CD4-positive, alpha-beta T cell treated with Interleukin-6 for 4 hours (primary cell): ENCODE data around the gene COL4A2.

Source experiments
- DNase-seq: peaks from one replicate; pipeline ENCODE4 v3.0.0-alpha.2; 2020; ENCODE audit warnings: mixed read lengths

The COL4A2 gene

DNA sequence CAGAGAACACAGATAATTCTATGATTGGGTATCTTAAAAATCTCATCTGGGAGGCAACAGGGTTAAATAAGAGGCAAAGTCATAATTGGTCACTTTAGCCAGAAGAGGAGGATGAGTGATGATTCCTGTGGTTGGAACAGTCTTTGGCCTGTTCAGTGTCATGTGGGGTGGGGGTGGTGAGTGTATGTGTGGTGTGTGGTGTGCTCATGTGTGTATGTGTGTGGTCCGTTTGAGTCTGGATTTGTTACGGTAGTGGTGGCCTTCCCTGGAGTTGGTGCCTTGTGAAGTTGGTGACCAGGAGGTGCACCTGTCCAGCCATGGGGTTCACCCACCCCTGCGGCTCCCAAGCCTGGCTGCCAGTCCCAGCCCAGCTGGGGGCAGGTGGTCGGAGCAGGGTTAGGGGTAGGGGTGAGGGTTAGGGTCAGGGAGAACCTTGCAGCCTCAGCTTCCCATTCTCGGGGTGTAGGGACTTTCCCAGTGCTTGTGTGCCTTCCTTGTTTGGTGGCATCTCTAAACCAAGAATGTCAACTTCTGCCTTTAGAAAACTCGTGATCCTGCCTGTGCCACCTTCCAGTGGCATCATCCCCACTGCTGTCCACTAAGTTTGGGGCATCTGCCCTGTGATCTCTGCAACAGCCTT, 156.9 kb downstream of the COL4A2 start:
- DNase-seq: no peak

DNA sequence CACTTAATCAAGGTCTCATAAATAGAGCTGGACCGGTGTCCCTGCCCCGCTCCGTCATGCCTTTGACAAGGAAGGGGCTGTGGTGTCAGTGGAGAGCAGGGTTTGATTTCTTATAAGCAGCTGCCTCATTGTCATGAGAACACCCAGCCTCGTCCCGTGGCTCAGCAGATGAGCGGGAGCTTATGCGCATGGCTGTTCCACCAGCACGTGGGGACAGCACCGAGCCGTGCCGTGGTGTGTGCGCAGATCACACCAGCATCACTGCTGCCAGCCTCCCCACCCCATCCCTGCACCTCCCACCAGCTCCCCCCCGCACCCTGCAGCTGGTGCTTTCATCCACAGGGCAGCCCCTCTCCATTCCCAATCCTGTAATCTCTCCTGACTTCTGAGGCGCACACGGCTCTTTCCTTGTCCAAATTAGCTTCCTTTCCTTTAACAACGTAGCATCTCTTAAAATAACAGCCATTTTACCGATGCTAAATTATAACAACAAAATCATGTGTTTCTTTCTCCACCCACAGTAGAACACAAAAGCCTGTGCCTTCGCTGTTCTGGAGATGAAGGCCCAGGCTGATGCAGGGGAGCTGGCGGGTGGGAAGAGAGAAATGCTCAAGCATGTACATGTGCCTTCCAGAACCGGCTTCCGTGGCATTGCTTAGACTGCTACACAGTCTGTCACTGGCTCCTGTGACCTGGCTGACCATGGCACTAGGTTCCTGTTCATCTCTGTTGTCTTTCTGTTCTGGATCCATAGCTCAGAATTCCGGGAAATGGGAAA, 157.7 kb downstream of the COL4A2 start:
- DNase-seq: no peak

DNA sequence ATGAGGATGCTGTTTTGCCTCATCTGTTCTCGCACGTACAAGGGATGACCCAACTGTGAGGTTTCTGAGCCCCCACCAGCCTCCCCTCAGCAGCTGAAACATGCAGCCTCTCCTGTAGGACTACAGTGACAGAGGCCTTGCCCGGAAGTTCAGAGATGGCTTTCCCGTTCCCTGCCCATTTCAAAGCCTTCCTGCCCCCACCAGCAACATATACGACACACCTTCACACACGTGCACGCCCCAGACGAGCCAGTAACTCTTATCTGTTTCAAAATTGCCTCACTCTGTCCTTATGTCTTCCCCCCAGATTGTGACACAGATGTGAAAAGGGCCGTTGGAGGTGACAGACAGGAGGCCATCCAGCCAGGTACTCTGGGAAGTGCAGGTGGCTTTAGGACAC, 158.6 kb downstream of the COL4A2 start:
- DNase-seq: no peak

DNA sequence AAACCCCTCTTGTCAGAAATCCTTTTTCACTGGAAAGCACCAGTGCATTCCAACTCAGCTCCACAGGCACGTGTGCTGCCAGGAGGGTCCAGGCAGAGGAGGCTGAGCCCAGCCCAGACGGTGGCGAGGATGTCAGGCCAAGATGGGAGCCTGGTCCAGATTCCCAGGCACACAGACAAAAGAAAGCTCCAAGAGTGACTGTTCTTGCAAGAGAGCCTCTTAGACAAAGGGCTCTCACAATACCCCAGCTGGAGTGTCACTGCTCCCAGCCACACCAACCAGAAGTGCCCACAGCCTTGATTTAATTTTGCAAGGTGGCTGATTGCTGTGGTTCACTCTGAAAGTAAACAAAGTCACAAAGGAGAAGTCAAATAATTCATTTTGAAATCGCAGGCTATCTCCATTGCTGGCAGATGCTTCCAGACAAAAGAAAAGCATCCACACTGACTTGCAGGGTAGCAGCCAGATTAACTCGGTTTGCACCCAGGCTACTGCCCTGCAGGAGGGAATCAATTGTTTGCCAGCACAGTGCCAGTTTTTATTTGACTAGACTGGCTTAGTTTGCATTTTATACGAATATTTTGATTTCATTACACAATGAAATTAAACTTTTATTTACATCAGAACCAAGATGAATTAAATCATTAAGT, 159.3 kb downstream of the COL4A2 start:
- no peak for DNase-seq

DNA sequence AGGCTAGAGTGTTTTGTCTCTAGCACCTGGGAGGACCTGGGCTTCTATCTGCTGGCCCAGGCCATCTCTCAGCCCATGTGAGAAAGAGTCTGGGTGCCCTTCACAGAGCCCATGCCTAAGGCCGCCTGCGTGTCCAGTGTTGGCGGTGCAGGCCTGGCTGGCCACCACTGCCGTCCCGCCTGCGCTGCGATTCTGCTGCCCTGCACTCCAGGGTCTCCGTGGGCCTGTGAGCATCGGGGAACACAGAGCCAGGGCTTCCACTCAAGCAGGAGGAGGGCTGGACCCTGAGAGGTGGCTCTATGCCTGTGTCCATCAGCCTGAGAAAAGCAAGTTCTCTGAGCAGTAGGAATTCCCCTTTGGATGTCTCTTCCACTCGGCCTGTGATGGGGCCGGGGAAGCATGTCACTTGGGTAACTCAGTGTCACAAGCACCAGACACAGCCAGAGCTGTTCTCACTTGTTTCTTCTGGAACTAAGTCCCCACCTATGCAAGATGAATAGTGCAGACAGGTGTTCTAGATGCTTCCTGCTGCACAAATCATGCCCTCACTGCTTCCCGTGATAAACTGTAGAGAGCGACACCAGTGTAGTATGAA, 160.5 kb downstream of the COL4A2 start:
- no peak for DNase-seq

DNA sequence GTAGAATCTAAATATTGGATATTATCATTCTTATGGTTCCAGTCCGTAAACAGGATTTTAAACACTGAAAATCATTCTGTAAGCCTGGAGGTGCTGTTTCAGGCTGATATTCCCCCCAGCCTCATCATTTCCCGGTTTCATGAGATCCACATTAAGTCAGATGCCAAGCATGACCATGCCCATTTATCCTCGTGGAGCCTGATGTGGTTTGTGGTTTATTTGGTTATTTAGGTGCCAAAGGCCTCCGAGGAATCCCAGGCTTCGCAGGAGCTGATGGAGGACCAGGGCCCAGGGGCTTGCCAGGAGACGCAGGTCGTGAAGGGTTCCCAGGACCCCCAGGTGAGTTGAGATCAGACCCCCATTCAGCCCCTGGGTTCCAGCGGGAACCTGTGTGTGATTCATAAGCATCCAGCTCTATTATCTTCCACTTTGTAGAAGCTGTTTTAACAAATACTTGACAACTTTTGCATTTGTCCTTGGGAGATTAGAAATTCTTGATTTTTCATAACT, 162.0 kb downstream of the COL4A2 start:
- no peak for DNase-seq

DNA sequence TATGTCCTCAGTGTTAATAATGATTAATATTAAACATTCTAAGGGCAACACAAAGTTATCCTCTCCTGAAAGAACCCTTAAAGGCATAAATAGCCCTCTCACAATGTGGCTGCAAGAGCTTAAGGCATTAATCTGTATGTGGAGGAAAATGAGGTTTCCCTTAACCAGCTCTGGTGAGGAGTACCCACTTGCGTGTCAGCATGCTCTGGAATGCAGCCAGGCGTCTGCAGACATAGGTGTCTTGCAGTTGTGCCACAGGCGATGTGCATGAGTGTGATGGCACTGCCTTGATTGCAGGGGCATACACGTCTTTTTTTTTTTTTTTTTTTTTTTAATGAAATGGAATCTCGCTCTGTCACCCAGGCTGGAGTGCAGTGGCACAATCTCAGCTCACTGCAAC, 162.5 kb downstream of the COL4A2 start:
- DNase-seq: no peak

DNA sequence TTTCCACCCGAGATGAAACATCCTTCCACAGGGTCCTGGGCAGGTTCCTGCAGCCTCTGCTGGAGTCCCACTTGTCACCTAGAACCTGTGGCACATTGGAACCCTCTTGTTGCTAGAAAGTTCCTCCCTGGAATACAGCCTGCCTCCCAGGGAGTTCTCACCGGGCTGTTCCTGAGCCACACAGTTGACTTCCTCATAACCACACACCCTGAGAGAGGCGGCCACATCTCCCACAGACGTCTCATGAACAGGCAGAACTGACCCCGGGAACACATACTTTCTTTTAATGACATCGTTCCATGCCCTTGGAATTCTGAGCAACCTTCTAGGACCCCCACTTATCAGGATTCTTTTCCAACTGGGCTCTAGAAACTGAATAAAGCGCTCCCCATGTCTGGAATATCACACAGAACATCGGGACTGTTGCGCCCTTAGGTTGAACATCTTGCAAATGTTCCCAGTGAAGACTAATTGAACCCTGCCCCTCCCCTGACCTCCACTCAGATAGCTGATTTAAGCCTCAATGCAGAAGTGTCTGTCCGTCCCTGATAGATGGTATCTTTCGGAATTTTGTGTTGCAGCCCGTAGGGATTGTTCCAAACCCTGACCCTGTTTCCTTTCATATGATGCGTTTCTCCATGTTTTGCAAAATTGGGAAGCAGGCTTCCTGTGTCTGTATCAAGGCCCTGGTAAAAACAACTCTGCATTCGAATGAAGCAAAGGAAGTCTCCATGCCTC, 163.4 kb downstream of the COL4A2 start:
- no peak for DNase-seq

DNA sequence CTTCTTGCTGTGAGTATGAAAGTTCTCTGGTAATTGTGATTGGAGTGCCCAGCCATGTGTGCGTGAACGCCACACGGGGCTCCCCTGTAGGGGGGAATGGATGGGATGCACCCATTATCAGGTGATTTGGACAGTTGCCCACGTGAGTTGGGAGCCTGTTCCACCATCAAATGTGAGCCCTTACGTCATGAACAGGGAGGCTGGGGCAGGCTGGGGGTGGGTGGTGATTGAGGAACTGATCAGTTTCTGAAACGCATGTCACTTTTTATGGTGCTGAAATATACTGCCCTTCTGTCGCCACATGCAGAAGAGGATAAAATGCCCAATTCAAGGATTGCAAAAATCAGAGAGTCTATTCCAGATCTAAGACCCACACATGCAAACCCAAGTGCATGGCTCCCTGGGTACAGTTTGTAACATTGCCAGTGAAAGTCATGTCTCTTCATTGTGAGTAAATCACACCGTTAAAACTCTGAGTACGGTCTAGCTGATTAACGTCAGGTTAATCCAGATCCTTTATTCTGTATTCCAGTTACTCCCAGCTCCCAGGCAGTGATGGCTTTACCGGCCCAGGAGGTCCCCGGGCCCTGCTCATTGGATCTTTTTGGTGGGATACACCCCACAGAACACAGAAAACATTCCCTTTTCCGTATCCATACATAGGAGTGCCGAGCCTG, 164.2 kb downstream of the COL4A2 start:
- DNase-seq: no peak

DNA sequence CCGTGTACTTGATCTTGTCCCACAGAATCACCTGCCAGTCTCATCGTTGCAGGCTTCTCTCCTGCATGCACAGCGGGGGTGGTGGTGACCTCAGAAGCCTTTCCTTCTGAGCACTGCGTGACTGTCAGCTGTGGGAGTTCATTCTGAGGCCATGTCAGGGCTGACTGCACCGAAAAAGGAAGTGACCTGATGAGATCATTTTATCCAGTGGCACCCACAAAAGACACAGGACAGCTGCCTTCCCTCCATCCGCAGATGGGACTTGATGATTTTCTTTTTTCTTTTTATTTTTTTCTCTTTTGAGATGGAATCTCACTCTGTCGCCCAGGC, 164.7 kb downstream of the COL4A2 start:
- DNase-seq: no peak

DNA sequence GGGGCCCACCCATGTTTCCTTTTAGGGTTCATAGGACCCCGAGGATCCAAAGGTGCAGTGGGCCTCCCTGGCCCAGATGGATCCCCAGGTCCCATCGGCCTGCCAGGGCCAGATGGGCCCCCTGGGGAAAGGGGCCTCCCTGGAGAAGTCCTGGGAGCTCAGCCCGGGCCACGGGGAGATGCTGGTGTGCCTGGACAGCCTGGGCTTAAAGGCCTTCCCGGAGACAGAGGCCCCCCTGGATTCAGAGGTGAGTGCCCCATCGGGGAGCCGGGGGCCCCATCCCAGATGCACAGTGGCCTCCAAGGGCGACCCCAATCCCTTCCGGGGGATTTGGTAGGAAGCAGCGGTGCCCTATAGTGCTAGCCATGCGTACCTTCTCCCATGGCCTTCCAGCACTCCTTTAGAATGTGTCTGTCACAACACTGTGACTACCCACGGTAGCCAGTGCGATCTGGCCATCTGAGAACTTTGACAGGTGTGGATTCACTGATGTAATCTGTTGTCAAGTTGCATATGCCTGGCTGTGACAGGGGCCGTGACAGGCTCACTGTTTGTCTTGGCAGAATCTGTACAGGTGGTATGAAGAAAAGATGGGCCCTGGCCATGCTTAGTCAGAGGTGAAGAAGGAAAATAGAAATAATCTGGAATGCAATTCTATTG, 165.9 kb downstream of the COL4A2 start:
- DNase-seq: no peak

DNA sequence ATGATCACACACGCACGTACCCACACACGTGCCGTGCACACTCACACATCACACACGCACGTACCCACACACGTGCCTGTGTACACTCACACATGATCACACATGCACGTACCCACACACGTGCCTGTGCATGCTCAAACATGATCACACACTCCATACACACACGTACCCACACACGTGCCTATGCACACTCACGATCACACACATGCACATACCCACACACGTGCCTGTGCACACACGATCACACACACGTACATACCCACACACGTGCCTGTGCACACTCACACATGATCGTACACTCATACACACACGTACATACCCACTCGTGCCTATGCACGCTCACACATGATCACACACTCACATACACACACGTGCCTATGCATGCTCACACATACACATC, 167.6 kb downstream of the COL4A2 start:
- no peak for DNase-seq

DNA sequence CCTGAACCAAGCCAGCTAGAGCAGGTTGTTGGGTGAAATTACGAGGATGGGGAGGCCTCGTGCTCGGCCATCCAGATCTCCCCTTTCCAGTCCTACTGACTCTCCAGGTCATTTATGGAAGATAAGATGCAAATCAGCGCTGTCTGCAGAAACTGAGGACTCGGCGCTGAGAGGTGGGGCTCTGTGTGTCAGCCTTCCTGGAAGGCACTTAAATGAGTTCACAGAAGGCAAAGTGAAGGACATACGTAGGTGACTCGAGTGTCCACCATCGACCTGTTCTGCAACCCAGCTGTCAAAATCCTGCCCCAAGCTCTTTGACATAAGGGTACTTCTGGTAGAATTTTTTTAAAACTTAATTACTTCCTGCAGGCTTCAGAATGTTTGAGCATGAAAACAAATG, 168.0 kb downstream of the COL4A2 start:
- DNase-seq: no peak

DNA sequence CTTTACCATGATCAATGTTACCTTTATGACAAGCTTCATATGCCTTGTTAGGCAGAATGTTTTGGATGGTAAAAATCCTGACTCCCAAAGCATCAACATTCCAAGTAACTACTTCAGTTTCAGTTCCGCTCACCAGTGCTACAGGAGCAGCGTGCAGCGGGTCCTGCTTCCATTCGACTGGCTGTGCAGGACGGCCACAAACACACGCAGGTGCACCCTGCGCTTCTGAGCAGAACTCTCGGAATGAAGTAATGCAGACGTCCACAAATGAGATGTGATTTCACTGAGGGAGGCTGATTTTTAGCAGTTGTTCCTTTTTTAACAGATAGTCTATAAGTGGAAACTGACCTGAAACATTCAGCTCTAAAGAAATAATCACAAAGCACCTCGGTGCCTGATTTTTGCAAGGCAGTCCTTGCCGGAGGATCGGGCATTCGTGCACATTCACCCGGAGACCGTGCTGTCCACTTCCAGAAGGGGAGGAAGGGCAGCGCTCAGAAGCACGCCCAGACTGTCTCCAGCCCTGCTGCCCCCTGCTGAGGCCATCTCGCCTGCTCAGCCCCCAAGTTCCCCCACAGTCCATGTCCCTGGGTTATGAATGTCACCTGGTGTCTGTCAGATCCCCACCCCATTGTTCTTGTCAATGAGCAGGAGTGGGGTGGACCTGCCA, 168.6 kb downstream of the COL4A2 start:
- no peak for DNase-seq

DNA sequence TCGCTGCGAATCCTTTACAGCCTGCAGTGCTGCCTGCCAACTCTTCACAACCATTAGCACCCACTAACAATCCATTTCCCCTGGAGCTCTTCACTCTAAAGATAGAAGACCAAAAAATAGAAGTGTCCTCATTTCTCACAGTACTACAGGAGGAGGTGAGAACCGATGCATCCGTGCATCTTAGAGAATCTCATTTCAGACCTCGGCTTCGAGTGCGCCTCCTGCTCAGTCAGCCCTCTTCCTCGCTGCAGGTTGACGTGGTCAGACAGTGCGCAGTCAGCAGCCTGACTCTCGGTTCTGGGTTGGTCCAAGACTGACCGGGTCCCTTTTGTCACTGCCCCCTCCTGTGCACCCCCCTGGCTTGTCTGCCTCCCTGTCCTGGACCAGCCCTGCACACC, 169.1 kb downstream of the COL4A2 start:
- DNase-seq: no peak

DNA sequence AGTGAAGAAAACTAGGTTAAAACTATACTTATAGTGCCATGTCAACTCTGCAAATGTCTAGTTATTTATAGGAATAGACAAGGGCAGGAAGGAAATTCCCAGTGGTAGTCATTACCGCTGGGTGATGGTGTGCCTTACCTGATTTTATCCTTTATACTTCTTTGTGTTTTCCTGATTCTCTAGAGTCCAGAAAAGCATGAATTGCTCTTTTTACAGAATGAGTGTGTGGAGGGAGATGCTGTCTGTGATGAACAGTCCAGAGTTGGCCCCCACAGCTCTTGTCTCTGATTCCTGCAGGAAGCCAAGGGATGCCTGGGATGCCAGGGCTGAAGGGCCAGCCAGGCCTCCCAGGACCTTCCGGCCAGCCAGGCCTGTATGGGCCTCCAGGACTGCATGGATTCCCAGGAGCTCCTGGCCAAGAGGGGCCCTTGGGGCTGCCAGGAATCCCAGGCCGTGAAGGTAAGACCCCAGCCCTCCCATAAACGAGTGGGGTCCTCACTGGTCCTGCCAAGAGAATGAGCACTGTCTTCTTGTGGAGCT, 170.7 kb downstream of the COL4A2 start:
- DNase-seq: no peak

DNA sequence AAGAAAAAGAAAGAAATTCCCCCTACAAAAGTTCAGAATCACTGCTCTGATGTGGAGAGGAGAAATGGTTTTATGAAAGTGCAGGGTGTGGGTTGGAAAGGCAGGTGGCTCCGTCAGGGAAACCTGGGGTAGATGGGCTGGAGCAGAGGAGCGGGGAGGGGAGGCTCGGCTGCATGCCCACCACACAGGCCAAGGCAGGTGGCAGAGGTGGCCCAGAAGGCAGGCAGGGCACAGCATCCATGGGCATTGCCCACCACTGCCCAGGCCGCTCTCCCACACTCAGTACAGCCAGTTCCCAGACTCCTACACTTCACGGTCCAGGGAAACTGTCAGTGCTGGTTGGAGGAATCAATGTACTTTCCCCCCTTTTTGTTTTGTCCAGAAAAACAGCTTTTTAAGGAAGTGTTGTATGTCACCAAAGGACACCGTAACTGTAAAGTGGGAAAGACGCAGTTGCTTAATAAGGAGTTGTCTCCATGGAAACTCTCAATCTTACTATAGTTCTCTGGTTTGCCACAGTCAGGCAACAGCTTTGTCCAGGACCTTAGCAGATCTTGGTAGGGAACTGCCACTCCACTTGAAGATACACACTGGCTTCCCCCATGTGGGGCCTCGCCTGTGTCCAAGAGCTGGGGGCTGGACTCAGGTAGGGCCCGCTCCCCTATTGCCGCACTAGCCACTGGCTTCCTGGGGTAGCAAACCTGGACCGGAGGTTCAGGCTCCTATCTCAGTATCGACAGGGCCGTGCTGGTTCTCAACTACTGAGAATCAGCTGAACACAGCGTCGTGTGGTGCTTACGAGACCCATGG, 171.5 kb downstream of the COL4A2 start:
- no peak for DNase-seq

DNA sequence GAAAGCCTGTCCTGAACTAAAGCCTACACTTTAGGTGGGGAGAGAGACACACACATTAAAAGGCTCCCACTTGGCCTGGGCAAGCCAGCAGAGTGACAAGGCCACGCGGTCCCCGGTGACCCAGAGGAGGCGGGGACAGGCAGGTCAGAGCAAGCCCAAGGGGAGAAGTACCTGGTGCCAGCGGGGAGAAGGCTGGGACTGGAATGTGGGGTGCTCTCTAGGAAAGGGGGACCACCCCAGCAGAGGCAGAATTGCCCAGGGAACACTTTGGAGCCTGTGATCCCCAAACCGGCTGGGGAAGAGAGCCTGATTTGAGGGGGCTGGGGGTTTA, 172.1 kb downstream of the COL4A2 start:
- DNase-seq: no peak

DNA sequence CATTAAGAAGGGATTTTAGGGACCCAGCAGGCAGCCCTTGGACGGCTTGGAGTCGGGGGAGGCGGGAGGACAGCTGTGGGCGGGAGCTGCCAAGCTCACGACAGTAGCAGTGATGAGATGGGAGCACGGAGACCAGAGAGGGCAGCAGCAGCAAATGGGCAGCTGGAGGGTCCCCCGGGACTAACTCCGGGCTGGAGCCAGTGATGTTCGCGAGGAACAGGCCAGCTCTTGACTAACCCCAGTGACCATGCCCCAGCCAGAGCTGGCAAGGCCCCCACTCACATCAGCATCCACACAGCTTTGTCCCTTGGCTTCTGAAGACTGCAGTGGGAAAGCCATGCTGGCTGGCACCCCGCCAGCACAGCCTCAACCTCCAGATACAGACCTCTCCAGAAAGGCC, 172.6 kb downstream of the COL4A2 start:
- DNase-seq: no peak

DNA sequence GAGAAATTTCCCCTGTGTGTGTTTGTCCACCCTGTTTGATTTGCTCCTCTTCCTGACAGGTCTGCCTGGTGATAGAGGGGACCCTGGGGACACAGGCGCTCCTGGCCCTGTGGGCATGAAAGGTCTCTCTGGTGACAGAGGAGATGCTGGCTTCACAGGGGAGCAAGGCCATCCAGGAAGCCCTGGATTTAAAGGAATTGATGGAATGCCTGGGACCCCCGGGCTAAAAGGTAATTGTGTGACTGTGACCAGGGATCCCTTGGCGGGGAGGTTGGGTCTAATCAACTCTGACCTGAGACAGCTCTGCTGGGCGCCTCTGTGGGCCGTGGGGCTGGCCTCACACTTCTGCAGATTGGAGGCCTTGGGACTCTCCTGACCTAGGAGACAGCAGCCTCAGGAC, 173.1 kb downstream of the COL4A2 start:
- no peak for DNase-seq
